Daoy (cell line): ENCODE measurements around the gene STYXL1. TPM values are rescaled to one million over a fixed set of nuclear protein-coding genes. Genes with fewer than 3 reads are reported as not detected.
"Not testable (repeated sequence)": the region's sequence is repeated elsewhere in the genome, so short reads cannot be mapped to it uniquely, and the experiment has no call there.

Experiments used
- DNase-seq: peaks from one replicate; pipeline ENCODE4 v3.0.0-alpha.2; 2015; ENCODE audit warnings: low read depth
- total RNA-seq: library from RNA; depleted of rRNA; stranded (reverse); fragments of >200 nt; shearing (Covaris generic); gene quantifications from 2 replicates; pipeline ENCODE4 v1.2.3, GENCODE V29; 2014; rRNA removed

Gene STYXL1, protein sequence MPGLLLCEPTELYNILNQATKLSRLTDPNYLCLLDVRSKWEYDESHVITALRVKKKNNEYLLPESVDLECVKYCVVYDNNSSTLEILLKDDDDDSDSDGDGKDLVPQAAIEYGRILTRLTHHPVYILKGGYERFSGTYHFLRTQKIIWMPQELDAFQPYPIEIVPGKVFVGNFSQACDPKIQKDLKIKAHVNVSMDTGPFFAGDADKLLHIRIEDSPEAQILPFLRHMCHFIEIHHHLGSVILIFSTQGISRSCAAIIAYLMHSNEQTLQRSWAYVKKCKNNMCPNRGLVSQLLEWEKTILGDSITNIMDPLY
- total RNA-seq: 85.9 and 109 TPM in 2 replicates

GRCh38 chr7:76047811-76048667 lies at the start of gene STYXL1, which contains the start of gene MDH2:
Gene STYXL1, minus strand, starts transcription at chr7:76048000. Its CDS starts 17,477 bp downstream, at chr7:76030523.
Gene MDH2, plus strand, starts transcription at chr7:76048106. Its CDS starts 55 bp downstream, at chr7:76048161.
- peak; percentile 97 for DNase-seq

- DNase-seq: no peak
Measured at GRCh38 chr7:76095908-76096307, 48.1 kb upstream of the STYXL1 start.

DNA sequence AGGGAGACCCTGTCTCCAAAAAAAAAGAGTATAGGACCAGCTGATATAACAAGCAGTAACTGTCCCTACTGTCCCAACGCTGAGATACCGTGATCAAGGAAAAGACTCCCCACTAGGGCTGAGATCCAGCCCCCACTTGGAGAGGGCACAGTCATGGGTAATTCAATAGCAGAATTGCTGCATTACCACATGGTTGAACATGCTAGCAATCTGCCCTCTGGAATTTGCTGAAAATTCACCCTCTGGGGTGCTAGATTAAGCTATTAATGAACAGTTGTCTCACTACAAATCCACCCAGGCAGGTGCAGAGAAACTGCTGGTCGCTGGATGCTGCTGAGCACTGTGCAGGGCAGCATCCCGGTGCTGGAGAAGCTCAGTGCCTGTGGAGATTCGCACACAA lies 46.5 kb upstream of the STYXL1 start:
- DNase-seq: not testable (repeated sequence)

- not testable (repeated sequence) for DNase-seq
Measured at GRCh38 chr7:76093531-76093930, 45.7 kb upstream of the STYXL1 start.

- DNase-seq: no peak
Measured at GRCh38 chr7:76091506-76091905, 43.7 kb upstream of the STYXL1 start.

DNA sequence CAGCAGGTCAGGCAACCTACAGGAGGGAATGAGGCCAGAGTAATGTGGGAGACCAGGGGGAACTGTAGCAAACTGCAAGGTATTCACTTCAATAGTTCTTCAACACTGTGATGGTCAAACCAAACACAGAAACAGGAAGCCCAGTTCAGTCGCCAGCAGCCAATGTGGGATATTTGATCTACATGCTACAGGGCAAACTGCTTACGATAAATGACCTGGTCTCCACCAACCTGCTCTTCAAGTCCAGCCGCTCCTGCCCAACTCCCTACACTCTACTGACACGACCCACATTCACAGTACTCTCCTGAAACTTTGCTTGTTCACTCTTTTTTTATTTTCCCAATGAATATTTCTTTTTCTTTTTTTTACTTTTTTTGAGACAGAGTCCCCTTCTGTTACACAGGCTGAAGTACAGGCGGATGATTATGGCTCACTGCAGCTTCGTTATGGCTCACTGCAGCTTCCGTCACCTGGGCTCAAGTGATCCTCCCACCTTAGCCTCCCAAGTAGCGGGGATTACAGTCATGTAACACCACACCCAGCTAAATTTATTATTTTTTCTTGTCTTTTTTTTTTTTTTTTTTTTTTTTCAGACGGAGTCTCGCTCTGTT lies 42.2 kb upstream of the STYXL1 start:
- DNase-seq: no peak

DNA sequence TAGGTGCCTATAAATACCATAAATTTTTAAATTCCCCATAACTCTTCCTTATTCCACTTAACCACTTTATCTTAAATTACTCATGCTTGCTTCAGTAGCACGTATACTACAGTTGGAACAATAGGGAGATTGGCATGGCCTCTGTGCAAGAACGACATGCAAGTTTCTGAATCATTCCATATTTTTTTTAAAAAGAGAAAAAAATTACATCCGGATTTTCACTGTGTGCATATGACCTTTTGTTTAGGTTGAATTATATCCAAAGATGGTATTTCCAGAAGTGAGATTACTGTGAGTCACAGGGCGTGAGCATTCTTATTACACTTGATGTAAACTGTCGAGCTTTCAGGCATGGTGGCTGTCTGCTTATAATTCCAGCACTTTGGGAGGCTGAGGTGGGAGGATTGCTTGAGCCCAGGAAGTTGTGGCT lies 39.6 kb upstream of the STYXL1 start:
- peak; percentile 93 for DNase-seq

DNA sequence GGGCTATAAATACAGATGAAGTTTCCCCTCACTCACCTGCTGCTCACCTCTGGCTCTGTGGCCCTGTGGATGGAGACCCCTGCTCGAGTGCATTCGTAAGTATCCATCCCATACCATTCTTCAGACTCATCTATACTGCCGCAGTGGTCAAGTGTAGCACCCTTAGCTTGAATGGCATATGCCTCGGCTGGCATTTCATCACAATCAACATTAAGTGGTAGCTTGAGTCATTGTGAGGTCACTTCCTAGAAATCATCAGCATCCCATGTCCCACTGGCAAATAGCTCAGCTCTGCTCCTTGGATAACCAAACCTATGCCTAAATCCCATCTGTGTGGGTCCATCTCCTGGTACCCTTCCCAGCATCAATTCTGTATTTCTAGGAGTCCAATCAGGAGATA lies 38.3 kb upstream of the STYXL1 start:
- peak; percentile 52 for DNase-seq

DNA sequence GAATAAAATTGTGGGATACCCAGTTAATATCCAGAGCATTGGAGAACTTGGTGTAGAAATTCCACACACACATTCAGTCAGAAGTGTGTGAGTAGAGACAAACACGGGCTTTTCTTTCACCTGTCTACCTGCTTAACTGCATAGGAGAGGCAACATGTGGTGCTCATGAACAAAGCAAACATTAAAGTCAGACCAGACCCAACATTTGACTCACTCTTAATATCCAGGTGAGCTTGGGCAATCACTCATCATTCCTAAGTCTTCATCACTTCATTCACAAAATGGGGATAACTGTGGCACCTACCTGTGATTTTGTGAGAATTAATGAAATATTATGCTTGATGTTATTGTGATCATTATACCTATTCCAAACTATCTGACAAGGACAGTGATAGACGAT lies 36.3 kb upstream of the STYXL1 start:
- DNase-seq: not testable (repeated sequence)

GRCh38 chr7:76080204-76080603 lies 32.4 kb upstream of the STYXL1 start:
- no peak for DNase-seq

DNA sequence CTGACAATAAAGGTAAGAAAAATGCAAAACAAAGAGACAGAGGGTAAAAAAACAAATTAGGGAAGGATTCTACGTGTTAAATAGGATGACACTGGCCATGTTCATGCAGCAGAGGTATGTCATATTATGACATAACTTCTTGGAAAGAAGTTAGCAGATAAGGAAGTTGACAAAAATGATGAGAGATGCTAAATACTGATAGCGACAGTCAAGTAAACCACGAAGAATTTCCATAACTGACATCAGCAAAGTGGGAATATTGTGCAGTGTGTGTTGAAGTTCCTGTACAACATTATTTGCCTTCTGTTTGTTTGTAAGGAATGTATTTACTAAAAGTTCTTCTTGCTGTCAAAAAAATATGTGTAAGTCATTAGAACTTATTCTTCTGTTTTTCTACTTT lies 29.6 kb upstream of the STYXL1 start:
- no peak for DNase-seq

- no peak for DNase-seq
Measured at GRCh38 chr7:76076995-76077394, 29.2 kb upstream of the STYXL1 start.

DNA sequence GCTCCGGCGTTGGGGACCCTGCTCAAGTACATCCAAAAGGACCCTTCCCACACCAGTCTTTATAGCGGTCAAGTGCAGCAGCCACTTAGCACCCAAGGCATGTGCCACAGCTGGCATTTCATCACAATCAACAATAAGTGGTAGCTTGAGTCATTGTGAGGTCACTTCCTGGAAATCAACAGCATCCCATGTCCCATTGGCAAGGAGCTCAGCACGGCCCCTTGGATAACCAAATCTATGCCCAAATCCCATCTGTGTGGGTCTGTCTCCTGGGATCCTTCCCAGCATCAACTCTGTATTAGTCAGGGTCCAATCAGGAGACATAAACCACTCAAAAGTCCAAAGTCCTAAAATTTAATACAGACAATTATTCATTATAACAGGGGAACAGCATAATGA lies 27.2 kb upstream of the STYXL1 start:
- no peak for DNase-seq

DNA sequence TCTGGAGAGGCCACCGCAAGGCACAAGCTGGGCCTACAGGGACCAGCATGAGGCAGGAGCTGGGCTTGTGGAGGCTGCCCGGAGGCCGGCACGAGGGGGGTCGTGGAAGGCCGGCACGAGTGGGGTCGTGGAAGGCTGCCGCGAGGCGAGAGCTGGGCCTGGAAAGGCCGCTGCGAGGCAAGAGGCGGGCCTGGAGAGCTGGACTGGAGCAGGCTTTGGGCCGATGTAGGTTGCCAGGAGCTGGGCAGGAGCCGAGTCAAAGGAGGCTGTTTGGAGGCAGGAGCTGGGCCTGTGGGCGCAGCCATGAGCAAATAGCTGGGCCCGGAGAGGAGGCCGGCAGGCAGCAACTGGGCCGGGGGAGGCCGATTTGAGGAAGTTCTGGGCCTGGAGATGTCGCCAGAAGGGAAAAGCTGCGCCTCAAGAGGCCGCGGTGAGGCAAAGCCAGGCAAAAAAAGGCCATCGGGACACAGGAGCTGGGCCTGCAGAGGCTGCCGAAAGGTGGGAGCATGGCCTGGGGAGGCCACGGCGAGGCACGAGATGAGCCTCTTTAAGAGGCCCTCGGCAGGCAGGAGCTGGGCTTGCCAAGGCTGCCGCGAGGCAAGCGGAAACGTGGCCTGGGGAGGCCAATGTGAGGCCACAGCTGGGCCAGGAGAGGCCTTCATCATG lies 26.6 kb upstream of the STYXL1 start:
- no peak for DNase-seq

DNA sequence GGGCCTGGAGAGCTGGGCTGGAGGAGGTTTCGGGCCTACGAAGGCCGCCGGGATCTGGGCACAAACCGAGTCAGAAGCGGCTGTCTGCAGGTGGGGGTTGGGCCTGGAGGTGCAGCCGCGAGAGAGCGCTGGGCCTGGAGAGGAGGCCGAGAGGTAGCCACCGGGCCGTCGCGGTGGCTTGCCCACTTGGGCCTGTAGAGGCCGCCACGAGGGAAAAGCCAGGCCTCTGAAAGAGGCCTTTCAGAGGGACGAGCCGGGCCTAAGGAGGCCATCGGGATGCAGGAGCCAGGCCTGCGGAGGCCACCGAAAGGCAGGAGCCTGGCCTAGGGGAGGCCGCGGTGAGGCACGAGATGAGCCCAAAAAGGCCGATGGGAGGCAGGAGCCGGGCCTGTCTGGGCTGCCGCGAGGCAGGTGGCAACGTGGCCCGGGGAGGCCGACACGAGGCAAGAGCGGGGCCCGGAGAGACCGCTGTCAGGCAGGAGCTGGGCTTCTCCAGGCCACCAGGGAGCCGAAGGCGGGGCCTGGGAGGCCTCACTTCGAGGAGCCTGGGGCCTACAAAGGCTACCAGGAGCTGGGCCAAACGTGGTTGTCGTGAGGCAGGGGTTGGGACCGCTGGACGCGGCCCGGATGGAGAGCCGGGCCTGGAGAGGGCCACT lies 25.7 kb upstream of the STYXL1 start:
- DNase-seq: no peak

- no peak for DNase-seq
Measured at GRCh38 chr7:76072243-76073148, 24.7 kb upstream of the STYXL1 start.

DNA sequence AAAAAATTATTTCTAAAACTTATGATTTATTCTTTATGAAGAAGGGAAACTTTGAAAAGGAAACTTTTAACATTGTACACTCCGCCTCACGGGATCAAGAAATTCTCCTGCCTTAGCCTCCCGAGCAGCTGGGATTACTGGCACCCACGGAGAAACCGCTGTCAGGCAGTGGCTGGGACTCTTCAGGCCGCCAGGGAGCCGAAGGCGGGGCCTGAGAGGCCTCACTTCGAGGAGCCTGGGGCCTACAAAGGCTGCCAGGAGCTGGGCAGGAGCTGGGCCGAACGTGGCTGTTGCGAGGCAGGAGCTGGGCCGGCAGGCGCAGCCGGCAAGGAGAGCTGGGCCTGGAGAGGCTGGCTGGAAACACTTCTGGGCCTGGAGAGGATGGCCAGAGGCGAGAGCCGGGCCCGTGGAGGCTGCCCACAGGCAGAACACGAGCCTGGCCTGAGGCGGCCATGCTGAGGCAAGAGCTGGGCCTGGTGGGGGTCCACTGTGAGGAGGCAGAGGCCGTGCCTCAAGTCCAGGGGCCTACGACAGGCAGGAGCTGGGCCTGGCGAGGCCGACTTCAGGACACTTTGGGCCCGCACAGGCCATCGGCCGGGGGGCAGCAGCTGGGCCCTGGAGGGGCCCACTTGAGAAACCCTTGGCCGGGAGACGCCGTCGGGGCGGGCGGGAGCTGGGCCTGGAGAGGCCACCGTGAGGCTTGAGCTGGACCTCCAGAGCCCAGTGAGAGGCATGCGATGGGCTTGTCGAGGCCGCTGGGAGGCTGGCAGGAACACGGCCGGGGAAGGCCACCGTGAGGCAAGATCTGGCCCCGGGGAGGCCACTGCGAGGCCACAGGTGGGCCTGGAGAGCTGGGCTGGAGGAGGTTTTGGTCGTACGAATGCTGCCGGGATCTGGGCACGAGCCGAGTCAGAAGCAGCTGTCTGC lies 23.8 kb upstream of the STYXL1 start:
- no peak for DNase-seq

- peak; percentile 89 for DNase-seq
Measured at GRCh38 chr7:76069238-76069638, 21.4 kb upstream of the STYXL1 start.
